Neutrophil (primary cell): ENCODE results near the gene SV2C.

Source experiments
- H3K27ac ChIP-seq: fragments of 200-600 bp; sonication (generic); 2 replicates; pipeline ENCODE4 v1.5.1; 2016; ENCODE audit warnings: mild to moderate bottlenecking, moderate library complexity
- H3K27me3 ChIP-seq: fragments of 200-600 bp; sonication (generic); 2 replicates; pipeline ENCODE4 v1.6.0; 2016; ENCODE audit warnings: mild to moderate bottlenecking
- H3K36me3 ChIP-seq: fragments of 200-600 bp; sonication (generic); 2 replicates; pipeline ENCODE4 v1.5.1; 2017
- H3K4me1 ChIP-seq, 2 experiments: fragments of 200-600 bp in 1 of 2; sonication (generic) in 1 of 2; 1 replicate in 1 of 2; 2 replicates in 1 of 2; pipeline versions ENCODE4 v1.5.1 to v1.6.1; 2013 to 2016; ENCODE audit warnings: low read depth in 1 of 2, low read length in 1 of 2, mild to moderate bottlenecking in 1 of 2, moderate library complexity in 1 of 2; ENCODE audit not compliant: control insufficient read depth in 1 of 2, insufficient read depth in 1 of 2
- H3K4me3 ChIP-seq, 2 experiments: fragments of 200-600 bp in 1 of 2; sonication (generic) in 1 of 2; 1 replicate in 1 of 2; 2 replicates in 1 of 2; pipeline ENCODE4 v1.5.1; 2013 to 2016; ENCODE audit warnings: low read depth in 1 of 2, low read length in 1 of 2, mild to moderate bottlenecking in 1 of 2, moderate library complexity in 1 of 2
- H3K9me3 ChIP-seq: fragments of 200-600 bp; sonication (generic); 2 replicates; pipeline ENCODE4 v1.5.1; 2016
- CTCF ChIP-seq: fragments of 200-600 bp; sonication (generic); IDR thresholded peaks from 2 replicates; pipeline ENCODE4 v1.5.1; 2016; ENCODE audit warnings: antibody characterized with exemption

Gene SV2C

GRCh38 chr5:76269932-76270610 lies 186.9 kb downstream of the SV2C start:
- H3K4me1 ChIP-seq: no peaks in the 10 kb centered on the region
- H3K27me3 ChIP-seq: no peaks in the 10 kb centered on the region
- no peak for TF ChIP-seq CTCF
- H3K9me3 ChIP-seq: no peaks in the 10 kb centered on the region
- no peaks in the 10 kb centered on the region for H3K36me3 ChIP-seq
- no peak overlapping the region for H3K4me3 ChIP-seq
- H3K27ac ChIP-seq: no peak overlapping the region

GRCh38 chr5:76271836-76272235 lies 188.7 kb downstream of the SV2C start:
- no peaks in the 10 kb centered on the region for H3K4me1 ChIP-seq
- H3K27ac ChIP-seq: no peak overlapping the region
- H3K27me3 ChIP-seq: no peaks in the 10 kb centered on the region
- H3K36me3 ChIP-seq: no peaks in the 10 kb centered on the region
- TF ChIP-seq CTCF: no peak
- H3K4me3 ChIP-seq: no peak overlapping the region
- H3K9me3 ChIP-seq: no peaks in the 10 kb centered on the region

- H3K4me1 ChIP-seq: no peaks in the 10 kb centered on the region
- H3K9me3 ChIP-seq: no peaks in the 10 kb centered on the region
- H3K36me3 ChIP-seq: no peaks in the 10 kb centered on the region
- H3K27ac ChIP-seq: no peak overlapping the region
- TF ChIP-seq CTCF: no peak
- H3K4me3 ChIP-seq: no peak overlapping the region
- H3K27me3 ChIP-seq: no peaks in the 10 kb centered on the region
These were observed 190.2 kb downstream of the SV2C start for GRCh38 chr5:76273206-76273885.

- Histone ChIP-seq H3K36me3 (no peaks in the 10 kb centered on the region), H3K9me3 (no peaks in the 10 kb centered on the region), H3K27ac (no peak overlapping the region), H3K4me3 (no peak overlapping the region), H3K27me3 (no peaks in the 10 kb centered on the region), H3K4me1 (no peaks in the 10 kb centered on the region)
- no peak for TF ChIP-seq CTCF
These were observed 191.4 kb downstream of the SV2C start for GRCh38 chr5:76274571-76274970.

GRCh38 chr5:76277736-76278135 lies 194.6 kb downstream of the SV2C start:
- no peak for TF ChIP-seq CTCF

More at GRCh38 chr5:76277736-76278135, 194.6 kb downstream of the SV2C start:
- Histone ChIP-seq H3K4me3 (no peak overlapping the region), H3K27ac (no peak overlapping the region), H3K27me3 (no peaks in the 10 kb centered on the region), H3K9me3 (no peaks in the 10 kb centered on the region), H3K36me3 (no peaks in the 10 kb centered on the region), H3K4me1 (no peaks in the 10 kb centered on the region)
